ENCODE data around the gene DAB1.

The DAB1 gene

GRCh38 chr1:57418971-57419370 lies 4.9 kb downstream of the DAB1 start:
- DNase-seq (ENCODE audit: low read depth): no peak
- TF ChIP-seq CTCF (conservative IDR thresholded peaks at IDR 0.05; ENCODE audit: low read depth, low read length): no peak
- no peak overlapping the region for H3K4me3 ChIP-seq (ENCODE audit: low read length)

GRCh38 chr1:57411262-57411661 lies 12.6 kb downstream of the DAB1 start:
- peak; percentile 87 for DNase-seq (ENCODE audit: low read depth)
- no peak overlapping the region for H3K4me3 ChIP-seq (ENCODE audit: low read length)
- no peak for TF ChIP-seq CTCF (conservative IDR thresholded peaks at IDR 0.05; ENCODE audit: low read depth, low read length)

- DNase-seq (ENCODE audit: low read depth): no peak
- TF ChIP-seq CTCF (conservative IDR thresholded peaks at IDR 0.05; ENCODE audit: low read depth, low read length): no peak
- no peak overlapping the region for H3K4me3 ChIP-seq (ENCODE audit: low read length)
Observed at GRCh38 chr1:57410508-57410907, 13.4 kb downstream of the DAB1 start.

- no peak for DNase-seq (ENCODE audit: low read depth)
- H3K4me3 ChIP-seq (ENCODE audit: low read length): no peak overlapping the region
- no peak for TF ChIP-seq CTCF (conservative IDR thresholded peaks at IDR 0.05; ENCODE audit: low read depth, low read length)
Observed at GRCh38 chr1:57407928-57408327, 15.9 kb downstream of the DAB1 start.

GRCh38 chr1:57406428-57406970 lies 17.4 kb downstream of the DAB1 start:
- DNase-seq (ENCODE audit: low read depth): no peak
- TF ChIP-seq CTCF (conservative IDR thresholded peaks at IDR 0.05; ENCODE audit: low read depth, low read length): no peak
- no peak overlapping the region for H3K4me3 ChIP-seq (ENCODE audit: low read length)

GRCh38 chr1:57404884-57405283 lies 19.0 kb downstream of the DAB1 start:
- no peak for TF ChIP-seq CTCF (conservative IDR thresholded peaks at IDR 0.05; ENCODE audit: low read depth, low read length)
- H3K4me3 ChIP-seq (ENCODE audit: low read length): no peak overlapping the region
- no peak for DNase-seq (ENCODE audit: low read depth)

- TF ChIP-seq CTCF (conservative IDR thresholded peaks at IDR 0.05; ENCODE audit: low read depth, low read length): no peak
- H3K4me3 ChIP-seq (ENCODE audit: low read length): no peak overlapping the region
- no peak for DNase-seq (ENCODE audit: low read depth)
Observed at GRCh38 chr1:57403201-57403600, 20.7 kb downstream of the DAB1 start.

Data from retinal pigment epithelial cell (primary cell).